Right atrium auricular region (tissue), 2 donors: Measurements from ENCODE around the gene RGS9. TPM values are rescaled to one million over a fixed set of nuclear protein-coding genes. Genes with fewer than 3 reads are reported as not detected.

Source experiments
- DNase-seq: peaks from one replicate; pipeline ENCODE4 v3.0.0-alpha.2; 2019; ENCODE audit warnings: low spot score
- H3K27ac ChIP-seq, 2 donors: fragments of 200-600 bp; sonication (generic); 1 replicate in 1 of 2; 2 replicates in 1 of 2; pipeline ENCODE4 v1.5.1; 2016 to 2019
- H3K27me3 ChIP-seq, 2 donors: fragments of 200-600 bp; sonication (generic); one replicate each; pipeline versions ENCODE4 v1.5.1 to v1.6.0; 2017 to 2019
- H3K36me3 ChIP-seq: fragments of 200-600 bp; sonication (generic); one replicate; pipeline ENCODE4 v1.5.1; 2016
- H3K4me1 ChIP-seq, 2 donors: fragments of 200-600 bp; sonication (generic); one replicate each; pipeline versions ENCODE4 v1.5.1 to v1.6.0; 2017 to 2019
- H3K4me3 ChIP-seq, 2 donors: fragments of 200-600 bp; sonication (generic); 1 replicate in 1 of 2; 2 replicates in 1 of 2; pipeline ENCODE4 v1.5.1; 2017 to 2019; ENCODE audit warnings: mild to moderate bottlenecking in 1 of 2, moderate library complexity in 1 of 2
- H3K9me3 ChIP-seq, 2 donors: fragments of 200-600 bp; sonication (generic); one replicate each; pipeline ENCODE4 v1.5.1; 2019
- CTCF ChIP-seq, 2 donors: fragments of 200-600 bp; sonication (generic); IDR thresholded peaks; one replicate each; pipeline ENCODE4 v1.5.1; 2019; ENCODE audit warnings: antibody characterized with exemption in 2 of 2
- total RNA-seq, 2 donors: library from RNA; depleted of rRNA; stranded (reverse); fragments of >200 nt; gene quantifications; one replicate each; pipeline ENCODE4 v1.1.0, GENCODE V29; 2016

The RGS9 gene
- total RNA-seq, 2 donors from 2014 or later, result 2.3 to 6.9 TPM

GRCh38 chr17:65228287-65228686 lies 91.1 kb downstream of the RGS9 start:
- no peak overlapping the region for H3K4me3 ChIP-seq
- H3K9me3 ChIP-seq, result no peaks in the 10 kb centered on the region
- no peak for TF ChIP-seq CTCF (IDR thresholded peaks at IDR 0.05)
- no peak for DNase-seq
- no peaks in the 10 kb centered on the region for H3K36me3 ChIP-seq
- H3K27me3 ChIP-seq, result no peaks in the 10 kb centered on the region
- H3K4me1 ChIP-seq, result no peaks in the 10 kb centered on the region
- no peak overlapping the region for H3K27ac ChIP-seq

- Histone ChIP-seq H3K27me3 (no peaks in the 10 kb centered on the region), H3K27ac (no peak overlapping the region), H3K4me1 (no peaks in the 10 kb centered on the region), H3K36me3 (no peaks in the 10 kb centered on the region), H3K4me3 (no peak overlapping the region), H3K9me3 (no peaks in the 10 kb centered on the region)
- TF ChIP-seq CTCF (IDR thresholded peaks at IDR 0.05), result no peak
- DNase-seq, result no peak
These were observed 91.8 kb downstream of the RGS9 start for GRCh38 chr17:65228734-65229620.

GRCh38 chr17:65229621-65229995 lies 92.4 kb downstream of the RGS9 start:
- Histone ChIP-seq H3K9me3 (no peaks in the 10 kb centered on the region), H3K27me3 (no peaks in the 10 kb centered on the region), H3K4me1 (no peaks in the 10 kb centered on the region), H3K36me3 (no peaks in the 10 kb centered on the region), H3K4me3 (no peak overlapping the region), H3K27ac (no peak overlapping the region)
- no peak for DNase-seq
- TF ChIP-seq CTCF (IDR thresholded peaks at IDR 0.05), result no peak

GRCh38 chr17:65230040-65230439 lies 92.9 kb downstream of the RGS9 start:
- no peaks in the 10 kb centered on the region for H3K9me3 ChIP-seq
- H3K4me1 ChIP-seq, result no peaks in the 10 kb centered on the region
- DNase-seq, result no peak
- no peak for TF ChIP-seq CTCF (IDR thresholded peaks at IDR 0.05)
- no peak overlapping the region for H3K27ac ChIP-seq
- no peak overlapping the region for H3K4me3 ChIP-seq
- no peaks in the 10 kb centered on the region for H3K27me3 ChIP-seq
- no peaks in the 10 kb centered on the region for H3K36me3 ChIP-seq

GRCh38 chr17:65231086-65231485 lies 93.9 kb downstream of the RGS9 start:
- Histone ChIP-seq H3K36me3 (no peaks in the 10 kb centered on the region), H3K27ac (no peak overlapping the region), H3K4me1 (no peaks in the 10 kb centered on the region), H3K27me3 (no peaks in the 10 kb centered on the region), H3K9me3 (peaks cover 0 to 2% of the 10 kb centered on the region in 2 donors), H3K4me3 (no peak overlapping the region)
- no peak for DNase-seq
- no peak for TF ChIP-seq CTCF (IDR thresholded peaks at IDR 0.05)
